HepG2 (cell line): ENCODE measurements around the gene B3GALT6. TPM values are rescaled to one million over a fixed set of nuclear protein-coding genes. Genes with fewer than 3 reads are reported as not detected.

ENCODE experiments used
- CHCHD3 ChIP-seq: sonication (generic); formaldehyde crosslinking; IDR thresholded peaks from 2 replicates; pipeline ENCODE4 v1.8.0; 2022; ENCODE audit warnings: mild to moderate bottlenecking, missing genetic modification reagents, moderate library complexity
- EHMT2 ChIP-seq: fragments of 200-600 bp; sonication (generic); IDR thresholded peaks from 2 replicates; pipeline ENCODE4 v1.7.0; 2017; ENCODE audit warnings: antibody characterized with exemption, low read depth, low read length, borderline replicate concordance
- MAFG ChIP-seq: sonication (generic); formaldehyde crosslinking; IDR thresholded peaks from 2 replicates; pipeline ENCODE4 v1.5.1; 2020; ENCODE audit warnings: mild to moderate bottlenecking, missing genetic modification reagents
- POLR2AphosphoS5 ChIP-seq: IDR thresholded peaks from 2 replicates; pipeline ENCODE4 v1.6.1; 2012; ENCODE audit warnings: low read depth, low read length
- PRMT3 ChIP-seq: sonication (generic); formaldehyde crosslinking; IDR thresholded peaks from 2 replicates; pipeline ENCODE4 v1.8.1; 2022; ENCODE audit warnings: low read depth, mild to moderate bottlenecking, moderate library complexity, missing genetic modification reagents, borderline replicate concordance
- RAD21 ChIP-seq: fragments of 450-650 bp; formaldehyde crosslinking; IDR thresholded peaks from 2 replicates; pipeline ENCODE4 v1.5.0; 2020; ENCODE audit warnings: mild to moderate bottlenecking
- U2AF1 ChIP-seq: fragments of 200-400 bp; formaldehyde crosslinking; optimal IDR thresholded peaks from 2 replicates; pipeline ENCODE3; 2017; ENCODE audit warnings: mild to moderate bottlenecking, low read depth, low read length
- ZNF18 ChIP-seq: sonication (generic); formaldehyde crosslinking; IDR thresholded peaks from 2 replicates; pipeline ENCODE4 v1.8.0; 2022; ENCODE audit warnings: mild to moderate bottlenecking, missing genetic modification reagents; ENCODE audit not compliant: insufficient replicate concordance
- ZNF207 ChIP-seq: fragments of 450-650 bp; IDR thresholded peaks from 2 replicates; pipeline ENCODE4 v1.6.1; 2016; ENCODE audit warnings: antibody characterized with exemption, borderline replicate concordance
- ZNF292 ChIP-seq: sonication (generic); formaldehyde crosslinking; IDR thresholded peaks from 2 replicates; pipeline ENCODE4 v1.8.1; 2022; ENCODE audit warnings: mild to moderate bottlenecking, low read depth, missing genetic modification reagents, borderline replicate concordance
- ZNF331 ChIP-seq: sonication (generic); formaldehyde crosslinking; IDR thresholded peaks from 2 replicates; pipeline ENCODE4 v1.4.0; 2020; ENCODE audit warnings: missing genetic modification reagents
- polyA plus RNA-seq, 8 experiments: library from polyadenylated mRNA; depleted of rRNA in 3 of 8; stranded (reverse) in 7 of 8; unstranded in 1 of 8; fragments of >200 nt; fragmentation: Illumina TruSeq in 4 of 8; extraction: Trizol in 4 of 8; gene quantifications; 2 replicates each; pipeline versions ENCODE4 v1.2.1 to v1.2.3, GENCODE V29; 2011 to 2016; ENCODE audit warnings: low read depth in 4 of 8, missing spikeins in 1 of 8, mixed read lengths in 1 of 8; ENCODE audit not compliant: insufficient read depth in 1 of 8
- total RNA-seq, 5 experiments: library from RNA; depleted of rRNA; stranded (reverse); fragments of >200 nt; fragmentation: Illumina TruSeq; extraction: Trizol; gene quantifications; 2 replicates each; pipeline ENCODE4 v1.2.3, GENCODE V29; 2016; ENCODE audit warnings: low read depth in 1 of 5
- TF ChIP-seq, protein P1 (sequence below): sonication (generic); formaldehyde crosslinking; IDR thresholded peaks from 2 replicates; pipeline ENCODE4 v1.9.0; 2022; ENCODE audit warnings: low read depth, missing genetic modification reagents
- TF ChIP-seq, protein P2 (sequence below): sonication (generic); formaldehyde crosslinking; IDR thresholded peaks from 2 replicates; pipeline ENCODE4 v1.5.0; 2020; ENCODE audit warnings: missing genetic modification reagents
- TF ChIP-seq, protein P3 (sequence below): sonication (generic); formaldehyde crosslinking; conservative IDR thresholded peaks from 2 replicates; pipeline ENCODE4 v1.4.0; 2020; ENCODE audit warnings: missing genetic modification reagents
- TF ChIP-seq, protein P4 (sequence below): sonication (generic); formaldehyde crosslinking; IDR thresholded peaks from 2 replicates; pipeline ENCODE4 v1.8.0; 2022; ENCODE audit warnings: mild to moderate bottlenecking, missing genetic modification reagents
- TF ChIP-seq, protein P5 (sequence below): sonication (generic); formaldehyde crosslinking; IDR thresholded peaks from 2 replicates; pipeline ENCODE4 v1.5.1; 2020; ENCODE audit warnings: missing genetic modification reagents, mild to moderate bottlenecking, borderline replicate concordance
- TF ChIP-seq, protein P6 (sequence below): sonication (generic); formaldehyde crosslinking; IDR thresholded peaks from 2 replicates; pipeline ENCODE4 v1.4.0; 2020; ENCODE audit warnings: mild to moderate bottlenecking, missing genetic modification reagents

Gene B3GALT6
- total and polyA plus RNA-seq, 2 of the 13 experiments (the other 11 are each of a cell fraction or from before 2014, with no cell fraction given) = 3.9 to 14.2 TPM

DNA sequence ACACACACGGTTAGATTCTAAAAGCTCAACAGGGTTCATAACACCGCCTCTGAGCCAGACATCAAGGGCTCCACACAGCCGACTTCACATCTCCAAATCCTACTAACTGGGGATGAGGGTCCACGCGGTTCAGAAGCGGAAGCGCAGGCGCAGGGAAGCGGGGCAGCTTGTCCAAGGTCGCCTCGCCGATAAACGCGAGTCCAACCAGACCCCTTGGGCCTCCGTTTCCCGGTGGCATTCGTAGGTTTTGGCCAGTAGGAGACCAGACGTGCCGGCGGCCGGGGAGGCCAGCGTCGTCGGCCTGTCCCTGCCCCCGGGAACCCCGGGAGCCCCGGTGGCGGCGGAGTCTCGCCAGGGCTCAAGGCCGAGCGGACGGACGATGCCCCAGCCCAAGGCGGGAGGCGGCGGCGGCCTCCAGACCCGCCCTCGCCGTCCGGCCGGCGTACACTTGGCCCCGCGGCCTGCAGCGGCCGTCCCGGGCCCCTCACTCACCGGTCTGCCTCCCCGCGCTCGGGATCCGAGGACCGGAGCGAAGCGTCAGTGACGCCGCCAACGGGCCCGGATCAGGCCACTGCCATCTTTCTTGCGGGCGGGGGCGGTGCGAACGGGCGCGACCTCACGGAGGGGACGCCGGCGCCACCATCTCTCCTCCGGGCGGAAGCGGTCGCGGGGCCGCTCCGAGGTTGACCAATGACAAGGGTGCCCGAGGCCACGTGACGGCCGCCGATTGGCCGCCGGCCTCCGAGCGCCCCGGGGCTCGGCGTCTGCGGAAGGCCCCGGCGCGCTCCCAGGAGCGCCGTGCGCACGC, 433 bp upstream of the B3GALT6 start, which contains the start of gene SDF4 (continued):
- TF ChIP-seq EHMT2 = no peak
- TF ChIP-seq CHCHD3 (CRISPR knock-in tag) = no peak
- TF ChIP-seq, protein P1, sequence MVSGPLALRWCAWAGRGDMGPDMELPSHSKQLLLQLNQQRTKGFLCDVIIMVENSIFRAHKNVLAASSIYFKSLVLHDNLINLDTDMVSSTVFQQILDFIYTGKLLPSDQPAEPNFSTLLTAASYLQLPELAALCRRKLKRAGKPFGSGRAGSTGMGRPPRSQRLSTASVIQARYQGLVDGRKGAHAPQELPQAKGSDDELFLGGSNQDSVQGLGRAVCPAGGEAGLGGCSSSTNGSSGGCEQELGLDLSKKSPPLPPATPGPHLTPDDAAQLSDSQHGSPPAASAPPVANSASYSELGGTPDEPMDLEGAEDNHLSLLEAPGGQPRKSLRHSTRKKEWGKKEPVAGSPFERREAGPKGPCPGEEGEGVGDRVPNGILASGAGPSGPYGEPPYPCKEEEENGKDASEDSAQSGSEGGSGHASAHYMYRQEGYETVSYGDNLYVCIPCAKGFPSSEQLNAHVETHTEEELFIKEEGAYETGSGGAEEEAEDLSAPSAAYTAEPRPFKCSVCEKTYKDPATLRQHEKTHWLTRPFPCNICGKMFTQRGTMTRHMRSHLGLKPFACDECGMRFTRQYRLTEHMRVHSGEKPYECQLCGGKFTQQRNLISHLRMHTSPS (CRISPR knock-in tag) = no peak
- peak; percentile 67 for TF ChIP-seq RAD21 (CRISPR knock-in tag)
- TF ChIP-seq ZNF331 = peak; percentile 45; the same call in 1 of the 2 replicates
- TF ChIP-seq, protein P2, sequence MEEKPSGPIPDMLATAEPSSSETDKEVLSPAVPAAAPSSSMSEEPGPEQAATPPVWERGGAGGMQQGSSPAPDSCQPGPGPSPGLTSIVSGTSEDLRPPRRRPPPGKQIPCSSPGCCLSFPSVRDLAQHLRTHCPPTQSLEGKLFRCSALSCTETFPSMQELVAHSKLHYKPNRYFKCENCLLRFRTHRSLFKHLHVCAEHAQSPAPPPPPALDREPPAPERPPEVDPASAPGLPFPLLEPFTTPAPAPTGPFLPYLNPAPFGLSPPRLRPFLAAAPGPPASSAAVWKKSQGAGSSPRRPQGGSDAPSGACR (CRISPR knock-in tag) = no peak
- no peak for TF ChIP-seq ZNF292 (CRISPR knock-in tag)
- TF ChIP-seq, protein P3, sequence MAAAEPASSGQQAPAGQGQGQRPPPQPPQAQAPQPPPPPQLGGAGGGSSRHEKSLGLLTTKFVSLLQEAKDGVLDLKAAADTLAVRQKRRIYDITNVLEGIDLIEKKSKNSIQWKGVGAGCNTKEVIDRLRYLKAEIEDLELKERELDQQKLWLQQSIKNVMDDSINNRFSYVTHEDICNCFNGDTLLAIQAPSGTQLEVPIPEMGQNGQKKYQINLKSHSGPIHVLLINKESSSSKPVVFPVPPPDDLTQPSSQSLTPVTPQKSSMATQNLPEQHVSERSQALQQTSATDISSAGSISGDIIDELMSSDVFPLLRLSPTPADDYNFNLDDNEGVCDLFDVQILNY (CRISPR knock-in tag) = no peak
- no peak for TF ChIP-seq U2AF1
- TF ChIP-seq, protein P4, sequence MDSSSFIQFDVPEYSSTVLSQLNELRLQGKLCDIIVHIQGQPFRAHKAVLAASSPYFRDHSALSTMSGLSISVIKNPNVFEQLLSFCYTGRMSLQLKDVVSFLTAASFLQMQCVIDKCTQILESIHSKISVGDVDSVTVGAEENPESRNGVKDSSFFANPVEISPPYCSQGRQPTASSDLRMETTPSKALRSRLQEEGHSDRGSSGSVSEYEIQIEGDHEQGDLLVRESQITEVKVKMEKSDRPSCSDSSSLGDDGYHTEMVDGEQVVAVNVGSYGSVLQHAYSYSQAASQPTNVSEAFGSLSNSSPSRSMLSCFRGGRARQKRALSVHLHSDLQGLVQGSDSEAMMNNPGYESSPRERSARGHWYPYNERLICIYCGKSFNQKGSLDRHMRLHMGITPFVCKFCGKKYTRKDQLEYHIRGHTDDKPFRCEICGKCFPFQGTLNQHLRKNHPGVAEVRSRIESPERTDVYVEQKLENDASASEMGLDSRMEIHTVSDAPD (CRISPR knock-in tag) = no peak
- TF ChIP-seq MAFG (CRISPR knock-in tag) = no peak
- TF ChIP-seq PRMT3 = peak; percentile 65; the same call in 1 of the 2 replicates
- TF ChIP-seq, protein P5, sequence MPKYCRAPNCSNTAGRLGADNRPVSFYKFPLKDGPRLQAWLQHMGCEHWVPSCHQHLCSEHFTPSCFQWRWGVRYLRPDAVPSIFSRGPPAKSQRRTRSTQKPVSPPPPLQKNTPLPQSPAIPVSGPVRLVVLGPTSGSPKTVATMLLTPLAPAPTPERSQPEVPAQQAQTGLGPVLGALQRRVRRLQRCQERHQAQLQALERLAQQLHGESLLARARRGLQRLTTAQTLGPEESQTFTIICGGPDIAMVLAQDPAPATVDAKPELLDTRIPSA (CRISPR knock-in tag) = no peak
- TF ChIP-seq ZNF207 = no peak
- TF ChIP-seq, protein P6, sequence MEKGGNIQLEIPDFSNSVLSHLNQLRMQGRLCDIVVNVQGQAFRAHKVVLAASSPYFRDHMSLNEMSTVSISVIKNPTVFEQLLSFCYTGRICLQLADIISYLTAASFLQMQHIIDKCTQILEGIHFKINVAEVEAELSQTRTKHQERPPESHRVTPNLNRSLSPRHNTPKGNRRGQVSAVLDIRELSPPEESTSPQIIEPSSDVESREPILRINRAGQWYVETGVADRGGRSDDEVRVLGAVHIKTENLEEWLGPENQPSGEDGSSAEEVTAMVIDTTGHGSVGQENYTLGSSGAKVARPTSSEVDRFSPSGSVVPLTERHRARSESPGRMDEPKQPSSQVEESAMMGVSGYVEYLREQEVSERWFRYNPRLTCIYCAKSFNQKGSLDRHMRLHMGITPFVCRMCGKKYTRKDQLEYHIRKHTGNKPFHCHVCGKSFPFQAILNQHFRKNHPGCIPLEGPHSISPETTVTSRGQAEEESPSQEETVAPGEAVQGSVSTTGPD (CRISPR knock-in tag) = no peak
- peak; percentile 77 for TF ChIP-seq ZNF18 (CRISPR knock-in tag)
- peak; percentile 50 for TF ChIP-seq POLR2AphosphoS5
